Testis (tissue), 5 donors: ENCODE measurements around the gene MGAT3. TPM values are rescaled to one million over a fixed set of nuclear protein-coding genes. Genes with fewer than 3 reads are reported as not detected.

Experiments
- DNase-seq: peaks from one replicate; pipeline ENCODE4 v3.0.0-alpha.2; 2019
- H3K27ac ChIP-seq, 2 donors: fragments of 200-600 bp; sonication (generic); one replicate each; pipeline ENCODE4 v1.5.1; 2019
- H3K27me3 ChIP-seq: fragments of 200-600 bp; sonication (generic); one replicate; pipeline ENCODE4 v1.5.1; 2019
- H3K36me3 ChIP-seq: fragments of 200-600 bp; sonication (generic); one replicate; pipeline ENCODE4 v1.5.1; 2017; ENCODE audit warnings: low read depth; ENCODE audit errors: missing control alignments
- H3K4me1 ChIP-seq: fragments of 200-600 bp; sonication (generic); one replicate; pipeline ENCODE4 v1.5.1; 2019
- H3K4me3 ChIP-seq, 2 donors: fragments of 200-600 bp; sonication (generic); one replicate each; pipeline ENCODE4 v1.5.1; 2017 to 2019
- H3K9me3 ChIP-seq: fragments of 200-600 bp; sonication (generic); one replicate; pipeline ENCODE4 v1.5.1; 2017
- POLR2A ChIP-seq: fragments of 450-650 bp; IDR thresholded peaks from one replicate; pipeline ENCODE4 v1.6.1; 2017; ENCODE audit warnings: antibody characterized with exemption, mild to moderate bottlenecking, moderate library complexity
- WGBS, 2 donors: methylation state at CpG; one replicate each; pipeline ENCODE4 v1.1.5; 2018; 5-methylcytosine and 5-hydroxymethylcytosine counted together
- intact Hi-C: fragments of 100-400 bp; cut with DNase I; formaldehyde crosslinking; loops from one replicate; pipeline ENCODE4 v1.15.1; 2023; ENCODE audit warnings: low total_unique reads
- long read RNA-seq, 2 donors: transcript quantifications; one replicate each; lab custom pipeline, GENCODE V29; 2026
- polyA plus RNA-seq: library from polyadenylated mRNA; stranded (reverse); fragments of 350-450 nt; fragmentation: Illumina TruSeq; extraction: RNeasy Lipid Tissue Mini Kit (QIAGEN cat#74804); gene quantifications from one replicate; pipeline ENCODE4 v1.2.3, GENCODE V29; 2014; ENCODE audit warnings: low read depth, low replicate concordance; ENCODE audit not compliant: insufficient read depth
- total RNA-seq, 2 donors: library from RNA; depleted of rRNA; stranded (reverse); fragments of >200 nt; gene quantifications; one replicate each; pipeline ENCODE4 v1.2.3, GENCODE V29; 2016
- TF ChIP-seq, protein P1 (sequence below), 3 experiments: fragments of 450-650 bp in 2 of 3; fragments of 200-600 bp in 1 of 3; sonication (generic) in 1 of 3; IDR thresholded peaks; one replicate each; pipeline ENCODE4 v1.5.1; 2016 to 2019; ENCODE audit warnings: antibody characterized with exemption in 3 of 3, mild to moderate bottlenecking in 2 of 3, moderate library complexity in 1 of 3

The MGAT3 gene, protein sequence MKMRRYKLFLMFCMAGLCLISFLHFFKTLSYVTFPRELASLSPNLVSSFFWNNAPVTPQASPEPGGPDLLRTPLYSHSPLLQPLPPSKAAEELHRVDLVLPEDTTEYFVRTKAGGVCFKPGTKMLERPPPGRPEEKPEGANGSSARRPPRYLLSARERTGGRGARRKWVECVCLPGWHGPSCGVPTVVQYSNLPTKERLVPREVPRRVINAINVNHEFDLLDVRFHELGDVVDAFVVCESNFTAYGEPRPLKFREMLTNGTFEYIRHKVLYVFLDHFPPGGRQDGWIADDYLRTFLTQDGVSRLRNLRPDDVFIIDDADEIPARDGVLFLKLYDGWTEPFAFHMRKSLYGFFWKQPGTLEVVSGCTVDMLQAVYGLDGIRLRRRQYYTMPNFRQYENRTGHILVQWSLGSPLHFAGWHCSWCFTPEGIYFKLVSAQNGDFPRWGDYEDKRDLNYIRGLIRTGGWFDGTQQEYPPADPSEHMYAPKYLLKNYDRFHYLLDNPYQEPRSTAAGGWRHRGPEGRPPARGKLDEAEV
- 1 to 10 TPM; 4.6 to 6.4 TPM for total RNA-seq
- polyA plus RNA-seq, result 9.7 TPM
- long read RNA-seq, donor 1, full-length matches to known transcripts, result 6 of 6 reads
- long read RNA-seq, donor 1, partial matches to known transcripts, result 0 of 6 reads
- long read RNA-seq, donor 1, other reads (novel, unspliced or antisense), result 0 of 6 reads
- long read RNA-seq, donor 2, full-length matches to known transcripts, result 4 of 4 reads
- long read RNA-seq, donor 2, partial matches to known transcripts, result 0 of 4 reads
- long read RNA-seq, donor 2, other reads (novel, unspliced or antisense), result 0 of 4 reads

GRCh38 chr22:39456522-39457197 lies at the start of gene MGAT3:
MGAT3 (plus strand) TSS chr22:39457012; CDS start chr22:39487348, 30,336 bp downstream.
- TF ChIP-seq, protein P1, sequence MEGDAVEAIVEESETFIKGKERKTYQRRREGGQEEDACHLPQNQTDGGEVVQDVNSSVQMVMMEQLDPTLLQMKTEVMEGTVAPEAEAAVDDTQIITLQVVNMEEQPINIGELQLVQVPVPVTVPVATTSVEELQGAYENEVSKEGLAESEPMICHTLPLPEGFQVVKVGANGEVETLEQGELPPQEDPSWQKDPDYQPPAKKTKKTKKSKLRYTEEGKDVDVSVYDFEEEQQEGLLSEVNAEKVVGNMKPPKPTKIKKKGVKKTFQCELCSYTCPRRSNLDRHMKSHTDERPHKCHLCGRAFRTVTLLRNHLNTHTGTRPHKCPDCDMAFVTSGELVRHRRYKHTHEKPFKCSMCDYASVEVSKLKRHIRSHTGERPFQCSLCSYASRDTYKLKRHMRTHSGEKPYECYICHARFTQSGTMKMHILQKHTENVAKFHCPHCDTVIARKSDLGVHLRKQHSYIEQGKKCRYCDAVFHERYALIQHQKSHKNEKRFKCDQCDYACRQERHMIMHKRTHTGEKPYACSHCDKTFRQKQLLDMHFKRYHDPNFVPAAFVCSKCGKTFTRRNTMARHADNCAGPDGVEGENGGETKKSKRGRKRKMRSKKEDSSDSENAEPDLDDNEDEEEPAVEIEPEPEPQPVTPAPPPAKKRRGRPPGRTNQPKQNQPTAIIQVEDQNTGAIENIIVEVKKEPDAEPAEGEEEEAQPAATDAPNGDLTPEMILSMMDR (IDR thresholded peaks at IDR 0.05), result no peak
- no peak for TF ChIP-seq POLR2A
- Histone ChIP-seq H3K9me3 (no peaks in the 10 kb centered on the region), H3K4me1 (peaks cover 29% of the 10 kb centered on the region), H3K27me3 (no peaks in the 10 kb centered on the region), H3K27ac (peak within 1 kb of the TSS; percentile 69 to 72), H3K36me3 (no peaks in the 10 kb centered on the region), H3K4me3 (peak within 1 kb of the TSS; percentile 60 to 71)
- peak; percentile 48 for DNase-seq
- 29 to 66% methylated on average over 9 to 36 of the region's 80 CpGs for WGBS, 2 donors
- intact Hi-C loops, result no loop called here

DNA sequence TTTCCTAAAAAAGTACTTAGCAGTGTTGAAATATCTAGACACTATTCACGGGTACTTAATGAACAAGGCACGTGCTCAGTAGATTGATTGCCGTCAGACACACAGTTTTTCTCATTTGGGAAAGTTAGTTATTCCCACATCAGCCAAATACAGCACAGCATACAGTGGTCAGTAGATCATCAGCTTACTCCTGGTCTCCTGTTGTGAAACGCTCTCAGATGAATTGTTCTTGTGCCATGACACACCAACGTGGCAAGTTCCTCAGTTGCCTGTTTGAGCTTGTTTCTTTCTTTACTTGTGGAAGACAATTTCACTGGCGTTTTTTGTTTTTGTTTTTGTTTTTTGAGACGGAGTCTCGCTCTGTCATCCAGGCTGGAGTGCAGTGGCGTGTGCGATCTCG lies 48.6 kb upstream of the MGAT3 start:
- no peak for DNase-seq
- intact Hi-C loops, result no loop called here
- Histone ChIP-seq H3K27ac (no peak overlapping the region), H3K9me3 (no peaks in the 10 kb centered on the region), H3K27me3 (no peaks in the 10 kb centered on the region), H3K36me3 (no peaks in the 10 kb centered on the region), H3K4me3 (no peak overlapping the region), H3K4me1 (no peaks in the 10 kb centered on the region)
- WGBS, 2 donors, result 86 to 92% methylated on average over 11 of the region's 11 CpGs
- TF ChIP-seq, protein P1 (IDR thresholded peaks at IDR 0.05), result no peak
- TF ChIP-seq POLR2A, result no peak

- Histone ChIP-seq H3K36me3 (no peaks in the 10 kb centered on the region), H3K9me3 (no peaks in the 10 kb centered on the region), H3K27me3 (no peaks in the 10 kb centered on the region), H3K4me1 (no peaks in the 10 kb centered on the region), H3K27ac (no peak overlapping the region), H3K4me3 (no peak overlapping the region)
- WGBS, 2 donors, result 71 to 73% methylated on average over 1 of the region's 1 CpG
- no peak for DNase-seq
- intact Hi-C loops, result no loop called here
- TF ChIP-seq, protein P1 (IDR thresholded peaks at IDR 0.05), result no peak
- TF ChIP-seq POLR2A, result no peak
These were observed 48.0 kb upstream of the MGAT3 start for GRCh38 chr22:39408807-39409206.

- H3K27me3 ChIP-seq, result no peaks in the 10 kb centered on the region
- no peaks in the 10 kb centered on the region for H3K36me3 ChIP-seq
- H3K4me3 ChIP-seq, result no peak overlapping the region
- TF ChIP-seq POLR2A, result no peak
- TF ChIP-seq, protein P1 (IDR thresholded peaks at IDR 0.05), result no peak
- H3K27ac ChIP-seq, result no peak overlapping the region
- no peaks in the 10 kb centered on the region for H3K9me3 ChIP-seq
- 91 to 94% methylated on average over 11 of the region's 11 CpGs for WGBS, 2 donors
- no peaks in the 10 kb centered on the region for H3K4me1 ChIP-seq
- no peak for DNase-seq
- intact Hi-C loops, result no loop called here
These were observed 47.2 kb upstream of the MGAT3 start for GRCh38 chr22:39409516-39410029.
